Activated T-helper 1 cell treated with Interleukin-2 at 50 U/mL for 16 hours (primary cell): ENCODE results near the gene RAB33B.
"Not testable (repeated sequence)": the region's sequence is repeated elsewhere in the genome, so short reads cannot be mapped to it uniquely, and the experiment has no call there.

ENCODE experiments used
- DNase-seq: peaks from one replicate; pipeline ENCODE4 v3.0.0-alpha.2; 2020; ENCODE audit warnings: low read depth

RAB33B gene

DNA sequence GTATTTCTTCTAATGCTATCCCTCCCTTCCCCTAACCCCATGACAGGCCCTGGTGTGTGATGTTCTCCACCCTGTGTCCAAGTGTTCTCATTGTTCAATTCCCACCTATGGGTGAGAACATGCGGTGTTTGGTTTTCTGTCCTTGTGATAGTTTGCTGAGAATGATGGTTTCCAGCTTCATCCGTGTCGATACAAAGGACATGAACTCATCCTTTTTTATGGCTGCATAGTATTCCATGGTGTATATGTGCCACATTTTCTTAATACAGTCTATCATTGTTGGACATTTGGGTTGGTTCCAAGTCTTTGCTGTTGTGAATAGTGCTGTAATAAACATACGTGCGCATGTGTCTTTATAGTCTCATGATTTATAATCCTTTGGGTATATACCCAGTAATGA, 10.6 kb downstream of the RAB33B start:
- DNase-seq: not testable (repeated sequence)

DNA sequence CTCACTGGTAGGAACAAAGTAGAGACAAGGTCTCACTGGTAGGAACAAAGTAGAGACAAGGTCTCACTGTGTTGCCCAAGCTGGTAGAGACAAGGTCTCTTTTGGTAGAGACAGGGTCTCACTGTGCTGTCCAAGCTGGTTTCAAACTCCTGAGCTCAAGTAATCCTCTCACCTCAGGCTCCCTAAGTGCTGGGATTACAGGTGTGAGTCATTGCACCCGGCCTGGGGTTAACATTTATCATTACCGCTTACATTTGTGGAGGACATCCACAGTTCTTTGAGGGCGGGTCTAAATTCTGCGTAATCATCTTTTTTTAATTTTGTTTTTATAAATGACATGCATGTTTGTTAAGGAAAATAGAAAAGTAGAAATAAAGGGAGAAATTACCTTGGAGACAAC, 12.0 kb downstream of the RAB33B start:
- DNase-seq: no peak

DNA sequence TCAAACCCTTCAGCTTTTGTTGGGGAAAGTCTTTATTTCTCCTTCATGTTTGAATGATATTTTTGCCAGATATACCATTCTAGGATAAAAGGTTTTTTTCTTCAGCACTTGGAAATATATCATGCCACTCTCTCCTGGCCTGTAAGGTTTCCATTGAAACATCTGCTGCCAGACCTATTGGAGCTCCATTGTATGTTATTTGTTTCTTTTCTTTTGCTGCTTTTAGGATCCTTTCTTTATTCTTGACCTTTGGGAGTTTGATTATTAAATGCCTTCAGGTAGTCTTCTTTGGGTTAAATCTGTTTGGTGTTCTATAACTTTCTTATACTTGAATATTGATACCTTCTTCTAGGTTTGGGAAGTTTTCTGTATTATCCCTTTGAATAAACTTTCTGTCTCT, 14.8 kb downstream of the RAB33B start:
- not testable (repeated sequence) for DNase-seq

DNA sequence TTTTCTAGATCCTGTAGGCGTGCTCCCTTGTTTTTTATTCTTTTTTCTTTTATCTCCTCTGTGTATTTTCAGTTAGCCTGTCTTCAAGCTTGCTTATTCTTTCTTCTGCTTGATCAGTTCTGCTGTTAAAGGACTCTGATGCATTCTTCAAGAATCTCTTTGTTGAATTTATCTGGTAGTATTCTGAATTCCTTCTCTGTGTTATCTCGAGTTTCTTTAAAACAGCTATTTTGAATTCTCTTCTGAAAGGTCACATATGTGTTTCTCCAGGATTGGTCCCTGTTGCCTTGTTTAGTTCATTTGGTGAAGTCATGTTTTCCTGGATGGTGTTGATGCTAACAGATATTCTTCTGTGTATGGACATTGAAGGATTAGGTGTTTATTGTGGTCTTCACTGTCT, 15.3 kb downstream of the RAB33B start:
- no peak for DNase-seq

DNA sequence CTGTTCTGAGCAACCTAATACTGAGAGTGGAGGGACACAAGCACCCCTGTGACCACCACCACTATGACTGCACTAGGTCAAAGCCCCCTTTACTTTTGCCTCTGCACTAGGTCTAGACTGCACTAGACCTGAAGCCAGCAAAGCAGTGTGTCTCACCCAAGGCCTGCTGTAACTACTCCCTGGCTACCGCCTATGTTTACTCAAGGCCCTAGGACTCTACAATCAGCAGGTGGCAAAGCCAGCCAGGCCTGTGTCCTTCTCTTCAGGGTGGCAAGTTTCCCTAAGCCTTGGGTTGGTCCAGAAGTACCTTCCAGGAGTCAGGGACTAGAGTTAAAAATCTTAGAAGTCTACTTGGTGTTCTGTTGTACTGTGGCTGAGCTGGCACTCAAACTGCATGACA, 15.9 kb downstream of the RAB33B start:
- no peak for DNase-seq

DNA sequence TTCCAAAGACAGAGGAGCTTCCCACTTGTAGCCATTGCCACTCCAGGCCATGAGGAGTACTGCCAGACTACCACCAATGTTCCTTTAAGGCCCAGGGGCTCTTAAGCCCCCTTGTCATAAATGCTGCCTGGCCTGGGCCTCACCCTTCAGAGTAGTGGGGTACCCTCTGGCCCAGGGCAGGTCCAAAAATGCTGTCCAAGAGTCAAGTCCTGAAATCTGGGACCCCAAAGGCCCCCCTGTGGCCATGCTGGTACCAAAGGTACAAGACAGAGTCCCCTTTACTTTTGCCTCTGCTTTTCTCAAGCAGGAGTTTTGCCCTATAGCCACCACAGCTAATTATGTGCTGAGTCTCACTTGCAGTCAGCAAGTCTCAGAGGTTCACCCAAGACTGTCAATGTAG, 16.4 kb downstream of the RAB33B start:
- DNase-seq: no peak

DNA sequence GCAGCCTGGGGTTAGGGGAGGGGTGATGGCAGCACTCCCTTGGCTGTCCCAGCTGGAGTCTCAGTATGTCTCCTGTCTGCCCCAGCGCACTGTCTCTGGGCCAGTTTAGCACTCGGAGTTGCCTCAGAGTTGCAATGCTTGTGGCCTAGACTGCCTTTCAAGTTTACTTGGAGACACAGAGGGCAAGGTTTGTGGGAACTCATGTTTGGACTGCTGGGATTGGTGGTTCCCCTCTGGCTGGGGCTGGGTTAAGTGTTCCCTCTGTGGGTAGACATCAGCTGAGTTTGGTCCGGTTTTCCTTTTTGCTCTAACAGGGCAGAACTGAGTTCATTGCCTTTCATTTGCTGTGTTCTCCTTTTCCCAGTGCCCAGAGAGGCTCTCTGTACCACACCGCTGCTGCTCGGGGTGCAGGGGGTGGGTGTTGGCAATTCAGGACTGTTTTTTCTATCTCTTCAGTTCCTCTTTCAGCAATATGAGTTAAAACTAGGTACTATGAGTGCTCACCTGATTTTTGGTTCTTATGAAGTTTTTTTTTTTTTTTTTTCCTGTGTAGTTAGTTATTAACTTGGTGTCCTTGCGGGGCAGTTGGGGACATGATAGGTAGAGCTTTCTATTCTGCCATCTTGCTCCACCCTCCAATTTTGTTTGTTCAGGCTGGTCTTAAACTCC, 17.2 kb downstream of the RAB33B start:
- DNase-seq: no peak

DNA sequence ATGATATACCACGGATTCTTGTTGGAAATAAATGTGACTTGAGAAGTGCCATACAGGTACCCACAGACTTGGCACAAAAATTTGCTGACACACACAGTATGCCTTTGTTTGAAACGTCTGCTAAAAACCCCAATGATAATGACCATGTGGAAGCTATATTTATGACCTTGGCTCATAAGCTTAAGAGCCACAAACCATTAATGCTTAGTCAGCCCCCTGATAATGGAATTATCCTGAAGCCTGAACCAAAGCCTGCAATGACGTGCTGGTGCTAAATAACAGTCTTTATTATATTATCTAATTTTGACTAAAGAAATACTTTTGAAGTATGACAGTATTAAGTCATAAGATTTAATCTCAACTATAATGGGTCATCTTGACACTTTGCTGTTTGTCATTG, 18.9 kb downstream of the RAB33B start:
- no peak for DNase-seq

DNA sequence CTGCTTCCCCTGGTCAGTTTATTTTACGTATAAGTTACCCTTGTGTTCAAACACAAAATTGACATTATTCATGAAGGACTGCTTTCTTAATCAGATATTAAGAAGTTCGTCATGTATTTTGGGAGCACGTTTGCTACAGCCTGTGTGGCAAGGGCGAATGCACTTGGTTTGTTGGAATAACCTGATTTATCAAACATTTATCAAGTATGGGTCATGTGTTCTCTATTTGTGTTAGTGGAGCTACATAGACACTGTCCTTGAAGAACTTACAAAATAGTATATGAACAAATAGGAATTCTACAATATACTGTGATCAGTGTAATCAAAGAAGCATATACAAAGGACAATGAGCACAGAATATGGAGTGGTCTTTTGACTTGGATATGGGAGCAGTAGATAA, 22.4 kb downstream of the RAB33B start:
- no peak for DNase-seq

DNA sequence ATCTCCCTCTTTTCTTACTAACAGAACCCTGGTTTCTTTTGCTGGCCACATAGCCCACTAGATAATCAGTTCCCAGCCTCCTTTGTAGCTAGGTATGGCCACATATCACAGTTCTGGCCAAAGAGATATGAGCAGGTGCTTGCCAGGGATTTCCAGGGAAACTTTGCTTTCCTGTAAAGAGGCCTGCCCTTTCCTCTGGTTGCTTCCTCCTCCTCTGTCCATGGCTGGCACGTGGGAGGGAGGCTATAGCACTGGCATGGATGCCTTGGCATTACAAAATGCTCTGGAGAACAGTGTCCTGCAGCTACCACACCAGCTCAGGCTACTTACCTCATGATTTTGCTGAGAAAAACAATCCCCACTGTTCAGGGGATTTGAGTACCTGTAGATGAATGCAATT, 27.5 kb downstream of the RAB33B start:
- DNase-seq: no peak

DNA sequence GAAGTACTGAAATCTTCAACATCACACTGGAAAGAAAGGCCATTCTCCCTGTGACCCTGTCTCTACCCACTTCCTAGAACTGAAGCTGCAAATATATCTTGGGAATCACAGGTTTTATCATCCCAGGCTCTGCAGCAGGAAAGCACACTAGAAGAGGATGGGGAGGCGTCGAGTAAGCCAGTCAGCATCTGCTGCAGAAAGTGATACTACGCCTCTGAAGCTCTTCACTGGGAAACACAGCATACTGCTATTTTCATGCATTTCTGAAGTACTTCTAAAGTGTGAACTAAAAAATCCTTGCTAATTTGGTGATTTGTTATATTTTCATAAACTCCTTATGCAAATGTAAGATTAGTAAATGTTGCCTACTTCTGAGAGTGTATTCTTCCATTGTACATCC, 29.1 kb downstream of the RAB33B start:
- DNase-seq: no peak

DNA sequence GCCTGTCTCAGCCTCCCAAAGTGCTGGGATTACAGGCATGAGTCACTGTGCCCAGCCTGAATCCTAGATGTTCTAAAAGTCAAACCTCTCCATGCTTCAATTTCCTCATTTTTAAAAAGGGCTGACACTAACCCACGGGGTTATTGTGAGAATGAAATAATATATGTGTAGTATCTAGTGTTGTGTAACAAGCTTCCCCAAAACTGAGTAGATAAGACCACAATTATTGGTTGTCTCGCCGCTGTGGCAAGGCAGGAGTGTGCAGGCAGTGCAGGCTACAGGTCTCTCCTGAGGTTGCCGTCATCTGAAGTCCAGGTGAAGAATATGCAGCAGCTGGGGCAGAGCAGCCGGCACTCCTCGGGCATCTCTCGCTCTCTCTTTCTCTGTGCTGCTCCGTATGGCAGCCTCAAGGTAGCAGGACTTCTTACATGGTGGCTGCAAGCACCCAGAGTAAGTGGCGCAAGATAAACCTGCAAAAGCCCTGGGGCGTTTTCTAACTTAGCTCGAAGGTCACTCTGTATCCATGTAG, 30.9 kb downstream of the RAB33B start:
- DNase-seq: no peak

DNA sequence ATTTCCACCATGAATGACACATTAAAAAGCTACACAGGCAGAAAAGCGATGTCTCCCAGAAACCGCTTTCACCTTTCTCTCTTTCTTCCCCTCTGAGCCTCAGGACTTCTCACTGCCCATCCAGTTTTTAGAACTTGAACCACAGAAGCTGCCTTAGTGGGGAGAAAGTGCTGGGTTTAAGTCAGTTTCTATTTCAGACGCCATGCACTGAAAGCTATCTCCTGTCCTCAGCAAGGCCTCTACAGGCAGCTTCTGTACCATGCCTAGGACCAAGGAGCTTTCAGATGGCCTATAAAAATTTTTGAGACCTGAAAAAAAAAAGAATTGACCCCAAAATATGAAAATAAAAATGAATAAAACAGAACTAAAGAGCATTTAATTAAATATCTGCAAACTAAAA, 34.5 kb downstream of the RAB33B start:
- no peak for DNase-seq

DNA sequence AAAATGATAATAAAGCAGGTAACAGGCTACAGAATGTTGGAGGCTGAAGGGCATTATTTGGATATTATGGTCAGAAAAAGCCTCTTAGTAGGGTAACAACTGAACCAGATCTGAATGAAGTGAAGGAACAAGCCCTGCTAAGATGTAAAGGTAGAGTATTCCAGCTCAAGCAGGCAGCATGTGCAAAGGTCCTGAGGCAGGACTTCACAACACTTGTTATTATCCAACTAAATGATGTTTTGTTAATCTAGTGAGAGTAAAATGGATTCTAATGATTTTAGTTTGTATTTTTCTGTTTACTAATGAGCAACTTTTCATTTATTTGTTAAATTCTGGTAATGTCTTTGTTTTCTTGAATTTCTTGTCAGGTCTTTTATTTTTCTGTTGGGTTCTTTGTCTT, 35.7 kb downstream of the RAB33B start:
- DNase-seq: no peak

DNA sequence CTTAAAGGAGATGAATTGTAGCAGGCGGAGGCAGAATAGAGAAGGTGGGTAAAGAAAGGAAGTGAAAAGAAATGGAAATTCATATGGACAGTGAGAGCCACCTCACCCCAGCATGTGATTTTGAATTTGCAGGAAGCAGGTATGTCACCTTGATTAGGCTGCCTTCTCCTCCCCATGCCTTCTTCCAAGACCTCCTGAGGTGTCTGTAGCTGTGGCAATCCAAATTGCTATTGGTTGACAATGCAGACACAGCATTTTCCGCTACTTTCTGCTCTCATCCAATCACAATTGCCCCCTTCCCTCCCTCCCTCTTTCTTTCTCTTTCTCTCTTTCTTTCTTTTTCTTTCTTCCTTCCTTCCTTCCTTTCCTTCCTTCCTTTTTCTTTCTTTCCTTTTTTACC, 38.5 kb downstream of the RAB33B start:
- no peak for DNase-seq

DNA sequence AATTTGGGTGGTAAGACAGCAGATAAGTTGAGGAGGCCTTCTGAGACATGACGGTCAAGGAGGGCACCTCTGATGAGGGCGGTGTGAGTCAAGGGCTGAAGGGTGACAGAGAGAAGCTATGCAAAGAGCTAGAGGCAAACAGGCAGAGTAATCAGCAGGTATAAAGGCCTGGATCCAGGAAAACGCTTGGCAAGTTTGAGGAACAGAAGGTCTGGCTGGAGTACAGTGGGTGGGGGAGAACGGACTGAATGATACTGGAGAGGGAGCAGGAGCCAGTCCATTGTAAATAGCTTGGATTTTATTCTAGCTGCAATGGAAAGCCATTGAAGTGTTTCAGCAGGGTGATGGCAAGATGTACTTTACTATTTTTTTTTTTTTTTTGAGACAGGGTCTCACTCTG, 39.3 kb downstream of the RAB33B start:
- no peak for DNase-seq

DNA sequence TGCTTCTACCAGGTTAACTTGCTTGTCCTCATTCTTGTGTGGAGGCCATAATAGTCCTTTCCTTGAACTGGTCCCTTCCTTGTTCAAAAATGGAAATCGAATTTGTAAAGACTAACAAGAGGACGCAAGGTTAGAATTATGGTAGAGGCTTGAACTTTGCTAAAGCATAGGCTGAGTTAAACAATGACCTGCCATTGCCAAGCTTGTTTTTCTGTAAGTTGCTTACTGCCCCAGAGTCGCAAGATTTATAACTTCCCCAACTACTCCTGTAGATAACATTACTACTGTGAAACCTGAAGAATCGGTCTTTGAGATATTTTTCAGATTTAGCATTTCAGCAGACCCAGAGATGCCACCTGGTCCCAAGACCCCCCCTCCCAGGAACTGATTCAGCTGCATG, 45.3 kb downstream of the RAB33B start:
- no peak for DNase-seq

DNA sequence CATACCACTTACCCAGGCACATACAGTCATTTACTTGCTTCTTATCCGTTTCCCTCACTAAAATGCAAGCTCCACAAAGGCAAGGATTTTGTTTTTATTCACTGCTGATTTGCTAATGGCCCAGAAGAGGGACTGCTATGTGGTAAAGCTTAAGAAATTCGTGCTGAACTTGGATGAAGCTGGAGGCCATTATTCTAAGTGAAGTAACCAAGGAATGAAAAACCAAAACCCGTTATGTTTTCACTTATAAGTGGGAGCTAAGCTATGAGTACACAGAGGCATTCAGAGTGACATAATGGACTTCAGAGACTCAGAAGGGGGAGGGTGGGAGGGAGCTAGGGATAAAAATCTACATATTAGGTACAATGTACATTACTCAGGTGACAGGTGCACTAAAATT, 47.2 kb downstream of the RAB33B start:
- DNase-seq: no peak

DNA sequence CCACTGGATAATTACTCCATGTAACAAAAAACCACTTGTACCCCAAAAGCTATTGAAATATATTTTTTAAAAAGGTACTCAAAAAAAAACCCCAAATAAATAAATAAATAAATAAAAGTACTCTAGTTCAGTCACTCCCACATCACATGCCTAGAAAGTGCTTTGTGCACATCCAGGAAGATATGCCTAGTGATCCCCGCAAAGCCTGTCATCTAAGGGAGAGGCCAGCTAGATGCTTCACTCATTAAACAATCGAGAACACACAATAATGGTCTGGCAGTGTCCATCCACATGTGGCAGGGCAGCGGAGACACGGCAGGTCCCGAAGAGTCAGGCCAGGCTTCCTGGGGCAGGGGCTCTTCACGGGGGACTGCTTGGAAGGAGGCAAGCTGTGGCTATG, 47.6 kb downstream of the RAB33B start:
- DNase-seq: no peak

DNA sequence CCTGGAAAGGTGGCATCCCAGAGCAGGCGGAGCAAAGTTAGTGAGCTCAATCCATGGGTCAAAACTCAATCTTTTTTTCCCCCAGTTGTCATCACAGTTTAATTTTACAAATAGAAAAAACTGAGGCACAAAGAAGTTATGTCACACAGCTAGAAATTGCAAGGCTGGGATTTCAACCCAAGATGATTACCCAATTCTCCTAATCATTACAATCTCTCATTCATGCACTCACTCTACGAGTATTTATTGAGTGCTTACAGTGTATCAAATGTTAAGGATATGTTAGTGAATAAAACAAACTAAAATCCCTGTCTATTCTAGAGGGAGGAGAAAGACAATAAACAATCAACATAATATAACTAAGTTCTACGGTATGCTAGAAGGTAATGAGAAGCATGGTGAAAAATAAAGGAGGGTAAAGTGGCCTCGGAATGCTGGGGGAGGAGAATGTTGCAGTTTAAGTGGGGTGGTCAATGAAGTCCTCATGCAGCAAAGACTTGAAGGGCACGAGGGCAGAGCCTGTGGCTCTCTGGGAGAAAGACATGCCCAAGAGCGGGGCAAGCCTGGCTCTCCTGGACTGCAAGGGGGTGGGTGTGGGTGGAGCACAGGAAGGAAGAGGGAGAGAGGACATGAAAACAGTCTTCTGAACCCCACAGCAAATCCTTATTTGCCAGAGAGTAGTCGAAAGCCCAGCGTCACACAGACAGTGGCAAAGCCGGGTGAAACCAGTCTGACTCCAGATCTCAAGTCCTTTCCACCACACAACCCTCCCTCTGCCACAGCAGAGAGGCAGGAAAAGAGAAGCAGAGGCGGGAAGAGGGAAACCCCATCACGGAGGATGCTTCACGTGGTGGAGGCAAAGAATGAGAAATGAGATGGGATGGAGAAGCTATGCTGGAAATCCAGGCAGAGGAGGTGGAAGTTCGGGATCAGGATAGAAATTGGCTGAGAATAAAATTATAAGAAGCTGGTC, 48.3 kb downstream of the RAB33B start:
- no peak for DNase-seq

DNA sequence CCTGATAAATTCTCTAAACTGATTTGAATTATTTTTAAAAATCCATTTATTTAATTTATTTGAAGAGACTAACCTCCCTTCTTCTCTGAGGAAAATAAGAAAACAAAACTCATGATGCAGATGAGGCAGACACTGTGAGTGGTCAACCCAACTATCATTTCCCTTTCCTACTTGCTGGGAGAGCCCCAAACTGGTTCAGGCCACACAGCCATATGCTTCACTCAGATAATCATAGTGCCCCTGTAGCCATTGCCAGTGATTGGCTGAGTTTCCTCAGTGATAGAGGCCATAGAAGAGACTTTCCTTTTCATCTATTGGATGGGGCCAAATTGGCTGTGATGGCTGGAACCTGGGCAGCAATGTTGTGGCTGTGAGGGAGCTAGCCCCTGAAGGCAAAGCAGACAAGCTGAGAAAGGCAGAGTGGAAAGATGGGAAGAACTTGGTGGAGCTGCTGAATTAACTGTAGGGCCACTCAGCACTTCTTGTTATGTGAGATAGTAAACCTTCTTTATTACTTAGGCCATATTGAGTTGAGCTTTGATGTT, 49.8 kb downstream of the RAB33B start:
- DNase-seq: no peak

DNA sequence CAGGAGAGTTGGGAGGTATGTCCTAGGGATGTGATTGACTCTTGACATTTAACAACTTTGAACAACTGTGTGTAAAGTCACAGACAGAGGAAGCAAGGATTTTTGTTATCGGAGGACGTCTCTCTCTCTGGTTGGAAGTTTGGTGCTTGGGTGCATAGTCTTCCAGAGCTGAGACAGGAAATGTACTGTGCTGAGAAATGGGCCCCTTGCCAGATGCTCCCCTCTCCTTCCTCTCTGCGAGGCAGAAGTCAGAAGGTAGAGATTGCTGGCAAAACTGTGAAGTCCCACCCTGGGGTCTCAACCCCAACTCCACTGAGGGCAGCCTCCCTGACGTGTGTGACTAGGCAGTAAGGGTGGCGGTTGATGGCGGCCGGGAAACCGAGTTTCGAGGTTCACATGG, 52.9 kb downstream of the RAB33B start:
- DNase-seq: no peak
